Cerebellar cortex (tissue), 1 donor: ENCODE measurements around the gene TTLL6.

Source experiments
- DNase-seq: peaks from one replicate; pipeline ENCODE4 v3.0.0-alpha.2; 2015; ENCODE audit warnings: low spot score

The TTLL6 gene

DNA sequence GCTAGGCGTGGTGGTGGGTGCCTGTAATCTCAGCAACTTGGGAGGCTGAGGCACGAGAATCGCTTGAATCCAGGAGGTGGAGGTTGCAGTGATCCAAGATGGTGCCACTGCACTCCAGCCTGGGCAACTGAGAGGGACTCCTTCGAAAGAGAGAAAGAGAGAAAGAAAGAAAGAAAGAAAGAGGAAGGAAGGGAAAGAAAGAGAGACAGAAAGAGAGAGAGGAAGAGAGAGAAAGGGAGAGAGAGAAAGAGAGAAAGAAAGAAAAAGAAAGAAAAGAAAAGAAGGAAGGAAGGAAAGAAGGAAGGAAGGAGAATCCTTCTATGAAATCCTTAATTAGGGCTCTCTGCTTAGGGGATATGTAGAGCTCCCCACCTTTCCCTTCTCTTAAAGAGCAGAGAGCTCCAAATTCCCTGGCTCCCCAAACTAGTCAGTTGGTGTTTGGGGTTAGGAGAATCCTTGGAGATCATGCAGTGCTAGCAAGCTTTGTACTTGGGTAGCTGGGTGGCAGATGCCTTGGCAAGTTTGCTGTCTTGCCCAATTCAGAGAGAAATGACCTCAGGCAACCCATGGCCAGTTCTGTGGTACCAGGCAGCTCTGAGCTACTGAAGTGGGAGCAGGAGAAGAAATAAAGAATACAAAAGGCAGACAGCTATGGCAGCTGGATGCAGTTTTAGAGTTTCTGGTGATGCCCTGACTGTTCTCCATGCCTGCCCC lies 79.5 kb downstream of the TTLL6 start:
- DNase-seq = no peak

DNA sequence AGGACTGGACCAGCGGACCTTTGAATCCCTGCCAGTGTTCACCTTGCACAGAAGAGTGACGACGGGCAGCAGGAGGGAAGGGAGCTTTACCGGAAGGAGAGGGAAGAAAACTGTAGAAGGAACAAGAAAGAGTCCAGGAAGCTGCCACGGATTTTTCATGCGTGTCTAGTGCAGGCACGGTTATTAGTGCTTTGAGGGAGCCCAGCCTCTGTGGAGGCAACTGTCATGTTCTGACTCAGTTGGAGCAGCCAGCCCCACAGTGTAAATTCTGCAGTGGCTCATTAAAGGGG lies 82.0 kb downstream of the TTLL6 start:
- no peak for DNase-seq

DNA sequence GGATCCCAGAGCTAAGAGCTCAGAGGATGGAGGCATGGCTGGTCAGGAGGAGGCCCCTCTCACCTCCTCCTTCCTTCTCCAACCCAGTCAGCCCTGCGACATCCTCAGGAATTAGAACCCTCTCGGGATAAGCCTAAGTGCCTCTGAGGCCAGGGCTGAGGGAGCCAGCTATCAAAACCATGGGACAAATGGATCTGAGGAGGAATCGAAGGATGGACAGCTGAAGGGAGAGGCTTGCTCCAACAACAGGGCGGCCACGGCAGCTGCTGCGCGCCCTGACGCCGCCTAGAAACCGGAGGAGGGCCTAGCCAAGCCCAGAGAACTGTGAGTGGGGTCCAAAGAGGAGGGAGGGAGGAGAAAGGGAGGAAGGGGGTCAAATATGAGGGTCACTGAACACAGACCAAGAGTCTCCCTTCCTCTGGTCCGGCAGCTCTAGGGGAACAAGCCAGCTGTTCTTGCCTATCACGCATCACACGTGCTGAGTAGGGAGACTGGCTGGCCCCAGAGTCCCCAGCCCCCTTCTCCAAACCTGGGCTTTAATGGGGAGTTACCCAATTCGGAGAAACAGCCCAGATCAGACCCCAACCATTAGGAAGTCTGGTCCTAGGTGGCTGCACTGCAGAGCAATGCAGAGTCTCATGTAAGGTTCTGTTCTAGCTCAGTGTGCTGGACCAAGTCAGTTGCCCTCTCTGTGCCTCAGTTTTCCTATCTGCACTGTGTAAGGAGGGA lies 82.5 kb downstream of the TTLL6 start:
- no peak for DNase-seq

DNA sequence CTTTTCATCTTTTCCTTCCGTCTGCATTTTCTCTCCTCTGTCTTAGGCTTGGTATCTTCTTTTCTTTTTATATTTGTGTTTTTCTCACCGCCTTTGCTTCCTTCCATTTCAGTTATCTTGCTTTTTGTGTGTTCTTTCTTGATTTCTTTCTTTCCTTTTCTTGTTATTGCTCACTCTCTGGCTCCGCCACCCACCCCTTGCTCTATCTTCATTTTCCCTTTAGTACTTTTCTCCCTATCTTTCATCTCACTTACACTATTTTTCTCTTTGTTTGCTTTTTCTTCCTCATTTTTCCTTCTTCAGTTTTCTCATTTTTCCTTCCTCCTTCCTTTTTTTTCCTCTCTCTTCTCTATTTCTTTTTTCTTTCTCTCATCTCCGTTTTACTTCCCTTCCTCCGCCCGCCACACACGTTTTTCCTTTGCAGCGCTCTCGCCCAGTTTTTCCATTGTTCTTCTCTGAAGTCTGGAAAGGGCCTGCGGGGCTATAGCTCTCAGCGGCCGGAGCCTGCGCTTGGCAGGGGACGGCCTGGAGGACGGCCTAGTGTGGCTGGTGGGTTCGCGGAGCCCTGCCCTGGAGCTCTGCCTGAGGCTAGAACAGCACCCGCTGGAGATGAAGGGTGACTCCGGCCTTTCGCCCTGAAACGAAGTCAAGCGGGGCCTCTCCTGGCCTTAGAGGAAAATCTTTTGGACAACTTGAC lies 83.2 kb downstream of the TTLL6 start:
- DNase-seq = no peak

DNA sequence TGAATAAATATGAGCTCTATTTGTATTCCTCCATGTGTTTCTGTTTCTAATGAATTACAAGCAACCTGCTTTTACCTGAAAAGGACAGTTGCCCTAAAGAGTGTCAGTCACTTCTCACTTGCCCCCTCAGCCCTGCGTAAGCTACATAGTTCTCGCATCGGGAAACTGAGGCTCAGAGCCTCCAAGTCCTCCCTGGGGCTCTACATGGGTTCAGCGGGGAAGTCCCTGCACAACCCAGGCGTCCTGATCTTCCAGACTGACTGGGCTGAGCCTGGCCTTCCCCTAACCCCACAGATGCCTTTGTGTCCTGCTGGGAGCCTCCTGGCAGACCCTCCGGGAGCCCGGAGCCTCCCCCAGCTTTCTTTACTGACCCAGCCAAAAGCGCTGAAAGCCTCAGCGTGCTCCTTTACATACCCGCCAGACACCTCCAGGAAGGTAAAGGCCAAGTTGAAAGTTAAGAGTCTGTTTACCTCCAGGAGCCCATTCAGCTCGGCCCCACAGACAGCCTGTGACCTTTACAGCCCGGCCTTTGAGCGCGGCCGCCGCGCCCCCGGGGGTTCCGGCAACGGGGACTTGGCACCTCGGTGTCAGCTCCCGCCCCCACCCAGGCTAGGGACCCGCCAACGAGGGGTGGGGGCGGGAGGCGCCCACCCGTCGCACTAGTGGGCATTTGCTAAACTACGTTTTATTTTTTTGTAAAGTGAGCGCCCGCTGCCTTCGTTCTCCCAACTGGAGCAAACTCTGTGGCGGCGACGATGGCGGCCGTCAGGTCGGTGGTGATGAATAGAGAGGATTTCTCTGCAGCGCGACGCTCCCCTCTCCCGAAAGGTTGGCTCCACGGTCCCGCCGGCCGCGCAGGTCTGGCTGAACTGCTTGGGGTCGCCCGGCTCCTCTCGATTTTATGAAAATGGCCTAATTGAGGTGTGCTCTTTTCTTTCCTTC lies 84.1 kb downstream of the TTLL6 start:
- no peak for DNase-seq

DNA sequence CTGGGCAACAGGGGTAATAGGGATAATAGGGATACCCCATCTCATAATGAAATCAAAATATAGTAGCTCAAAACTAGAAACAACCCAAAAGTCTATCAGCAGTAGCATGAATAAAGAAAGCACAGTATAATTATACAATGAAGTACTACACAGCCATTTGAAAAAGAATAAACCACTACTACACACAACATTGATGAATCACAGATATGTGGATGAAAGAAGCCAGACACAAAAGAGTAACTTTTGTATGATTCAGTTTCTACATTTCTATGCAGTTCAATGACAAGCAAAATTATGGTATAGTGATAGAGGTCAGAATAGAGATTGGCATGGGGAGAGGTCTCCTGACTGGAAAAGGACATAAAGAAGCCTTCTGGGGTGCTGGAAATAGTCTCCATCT lies 85.7 kb downstream of the TTLL6 start:
- no peak for DNase-seq

DNA sequence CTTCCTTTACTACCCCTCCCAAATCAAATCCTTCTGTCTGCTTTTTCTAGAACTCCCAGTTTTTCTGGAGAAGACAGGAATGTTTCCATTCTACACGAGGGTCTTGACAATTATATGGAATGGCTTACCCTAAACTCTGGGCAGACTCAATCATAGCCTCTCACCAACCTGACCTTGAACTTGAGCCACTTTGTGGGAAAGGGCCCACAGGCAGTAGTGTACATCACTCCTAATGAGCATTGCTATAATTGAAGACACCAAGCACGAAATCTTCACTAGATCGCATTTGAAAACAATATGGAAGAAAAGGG lies 86.8 kb downstream of the TTLL6 start:
- DNase-seq = no peak

DNA sequence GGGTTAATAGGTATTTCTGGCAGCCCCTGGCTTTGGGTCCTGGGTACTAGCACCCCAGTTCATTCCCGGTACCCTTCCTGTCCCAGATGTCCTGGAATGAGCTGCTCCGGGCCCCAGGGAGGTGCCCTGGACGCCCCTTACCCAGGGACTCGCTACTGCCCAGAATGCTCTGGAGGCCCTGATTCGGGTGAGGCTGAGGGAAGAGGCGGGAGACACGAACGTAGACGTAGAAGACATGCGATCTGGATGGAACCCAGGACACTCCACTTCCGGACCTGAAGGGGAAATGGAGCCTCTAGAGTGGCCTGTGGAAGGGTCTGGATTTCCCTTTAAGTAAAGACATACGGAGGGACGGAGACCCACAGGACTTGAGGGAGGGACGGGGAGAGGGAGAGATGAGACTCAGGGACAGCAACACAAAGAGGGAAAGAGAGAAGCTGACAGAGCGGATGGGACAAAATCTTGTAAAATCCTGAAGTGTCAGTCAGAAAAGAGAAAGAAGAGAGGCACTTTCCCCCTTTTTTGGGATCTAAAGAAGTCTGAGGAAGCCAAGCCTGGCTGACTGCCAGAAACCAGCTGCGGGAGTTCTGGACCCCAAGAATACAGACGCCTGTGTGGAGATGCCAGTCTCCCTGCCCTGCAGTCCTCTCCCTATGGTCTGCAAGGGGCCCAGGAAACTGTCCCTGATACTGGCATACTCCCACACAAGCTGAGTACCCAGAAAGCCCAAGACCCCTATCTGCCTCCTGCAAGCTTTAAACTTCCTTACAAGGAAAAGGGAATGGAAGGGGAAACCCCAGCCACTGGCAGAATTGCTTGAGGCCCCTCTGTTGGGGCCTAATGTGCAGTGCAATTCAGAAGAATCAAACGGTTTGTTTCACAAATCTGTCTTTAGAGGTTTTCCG lies 87.4 kb downstream of the TTLL6 start:
- no peak for DNase-seq

DNA sequence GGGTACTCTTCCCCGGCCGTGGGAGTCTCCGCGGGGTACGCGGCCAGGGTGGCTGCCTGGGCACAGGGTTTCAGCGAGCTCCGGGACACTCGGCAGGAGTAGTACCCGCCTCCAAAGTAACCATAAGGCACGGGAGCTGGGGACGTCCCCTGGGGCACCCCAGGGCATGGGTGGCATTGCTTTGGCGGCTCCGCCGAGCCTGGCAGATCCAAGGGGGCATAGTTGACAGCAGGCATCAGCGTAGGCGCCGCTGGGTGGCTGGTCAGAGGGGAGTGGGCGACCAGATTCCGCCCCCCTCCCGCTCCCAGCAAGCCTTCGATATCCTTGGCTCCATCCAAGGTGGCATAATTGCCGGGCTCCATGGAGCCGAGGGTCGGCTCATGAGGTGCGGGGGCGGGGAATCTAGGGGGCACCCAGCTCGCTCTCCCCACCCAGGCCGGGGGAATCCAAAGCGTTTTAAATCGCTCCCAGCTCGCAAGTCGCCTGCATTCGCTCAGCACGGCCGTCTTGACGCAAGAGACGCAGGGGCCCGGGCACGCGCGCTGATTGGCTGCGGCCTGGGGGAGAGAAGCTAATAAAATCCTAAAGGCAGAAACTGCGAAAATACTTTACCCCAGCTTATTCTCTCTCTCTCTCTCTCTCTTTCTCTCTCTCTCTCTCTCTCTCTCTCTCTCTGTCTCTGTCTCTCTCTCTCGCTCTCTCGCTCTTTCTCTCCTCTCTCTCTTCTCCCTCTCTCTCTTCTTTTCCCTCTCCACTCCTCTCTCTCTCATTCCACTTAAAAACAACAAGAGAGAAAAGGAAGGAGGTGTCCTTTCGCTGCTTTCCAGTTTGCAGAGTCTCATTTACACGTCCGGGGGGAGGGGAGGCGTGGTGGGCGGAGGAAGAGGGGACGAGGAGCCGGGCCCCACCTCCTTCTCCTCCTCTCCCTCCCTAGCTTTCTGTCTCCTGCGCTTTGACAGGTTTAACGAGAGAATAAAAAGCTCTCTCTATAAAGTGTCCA lies 88.5 kb downstream of the TTLL6 start, which contains the start of gene HOXB13:
HOXB13 (minus strand) TSS at position 519 of the 1,000 bp plus-strand sequence; CDS start at position 362, 157 bp downstream.
- DNase-seq = peak; percentile 84

DNA sequence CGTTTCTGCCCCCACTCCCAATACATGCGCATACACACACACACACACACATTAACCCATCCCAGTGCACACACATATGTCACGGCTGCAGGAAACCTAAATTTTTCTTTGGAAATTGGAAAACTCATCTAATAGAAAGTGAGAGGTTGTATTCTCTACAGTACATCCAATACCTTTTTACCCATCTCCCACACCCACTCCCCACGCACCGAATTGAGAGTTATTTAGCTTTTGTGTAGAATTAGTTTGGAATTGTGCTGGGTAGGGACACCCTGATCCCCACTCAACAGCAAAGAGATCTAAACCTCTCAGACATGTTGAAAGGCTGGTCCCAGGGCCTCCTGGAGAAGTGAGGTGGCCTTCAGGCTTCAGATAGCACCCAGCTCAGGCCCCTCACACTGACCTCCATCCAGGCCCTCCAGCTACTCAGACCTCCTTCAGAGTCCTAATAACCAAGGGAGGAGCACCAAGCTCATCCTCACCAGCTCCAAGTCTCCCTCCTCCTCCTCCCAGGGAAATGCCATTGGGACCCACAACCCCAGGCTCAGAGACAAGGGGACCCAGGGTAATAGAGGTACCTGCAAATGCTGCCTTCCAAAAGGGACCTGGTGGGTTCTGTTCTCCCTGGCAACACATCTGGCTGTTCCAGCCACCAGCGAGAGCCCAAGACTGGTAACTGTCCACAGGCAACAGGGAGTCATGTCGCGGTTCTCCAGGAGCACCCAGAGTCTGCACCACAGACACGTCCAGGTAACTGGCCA lies 89.4 kb downstream of the TTLL6 start:
- DNase-seq = no peak

DNA sequence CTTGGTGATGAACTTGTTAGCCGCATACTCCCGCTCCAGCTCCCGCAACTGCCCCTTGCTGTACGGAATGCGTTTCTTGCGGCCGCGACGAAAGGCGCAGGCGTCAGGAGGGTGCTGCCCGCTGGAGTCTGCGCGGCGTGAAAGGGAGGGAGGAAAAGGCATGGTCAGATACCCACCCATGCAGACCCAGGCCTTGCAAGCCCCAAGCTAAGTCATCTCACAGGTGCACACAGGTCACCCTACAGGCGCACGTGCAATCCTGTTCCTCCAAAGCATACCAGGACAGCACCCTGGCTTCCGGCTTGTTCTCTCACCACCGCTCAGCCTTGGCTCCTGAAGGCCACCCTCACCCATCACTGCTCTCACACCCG lies 90.1 kb downstream of the TTLL6 start:
- no peak for DNase-seq

DNA sequence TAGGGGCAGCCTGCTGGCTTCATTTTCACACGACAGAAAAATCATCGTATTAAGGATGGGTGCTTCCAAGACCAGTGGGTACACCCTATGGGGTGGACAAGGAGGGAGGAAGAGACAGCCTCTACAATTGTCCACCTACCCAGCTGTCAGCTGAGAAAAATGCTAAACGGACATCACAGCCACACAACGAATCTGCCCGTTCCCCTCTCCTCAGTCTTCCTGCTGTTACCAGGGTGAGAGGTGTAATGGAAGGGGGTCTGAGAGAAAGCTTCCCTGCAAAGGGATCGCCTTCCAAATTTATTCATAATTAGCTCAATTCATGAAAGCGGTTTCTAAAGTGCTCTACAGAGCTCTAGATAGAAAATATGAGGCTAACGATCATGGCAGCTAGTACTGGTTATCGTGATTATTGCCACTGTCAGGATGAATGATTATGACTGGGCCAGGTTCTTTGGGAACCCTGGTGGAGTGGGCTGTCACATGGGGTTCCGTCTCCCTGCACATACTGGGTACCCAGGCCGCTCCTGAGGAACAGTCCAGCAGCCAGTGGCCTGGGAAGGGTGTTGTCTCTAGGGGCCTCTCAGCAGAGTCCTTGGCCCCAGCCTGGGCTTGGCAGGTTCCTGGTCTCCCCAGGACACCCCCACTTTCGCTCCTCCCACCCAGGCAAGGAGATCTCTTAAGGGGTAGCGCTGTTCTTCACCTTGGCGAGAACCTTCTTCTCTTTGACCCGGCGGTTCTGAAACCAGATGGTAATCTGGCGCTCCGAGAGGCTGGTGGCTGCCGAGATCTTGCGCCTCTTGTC lies 90.7 kb downstream of the TTLL6 start:
- DNase-seq = no peak

DNA sequence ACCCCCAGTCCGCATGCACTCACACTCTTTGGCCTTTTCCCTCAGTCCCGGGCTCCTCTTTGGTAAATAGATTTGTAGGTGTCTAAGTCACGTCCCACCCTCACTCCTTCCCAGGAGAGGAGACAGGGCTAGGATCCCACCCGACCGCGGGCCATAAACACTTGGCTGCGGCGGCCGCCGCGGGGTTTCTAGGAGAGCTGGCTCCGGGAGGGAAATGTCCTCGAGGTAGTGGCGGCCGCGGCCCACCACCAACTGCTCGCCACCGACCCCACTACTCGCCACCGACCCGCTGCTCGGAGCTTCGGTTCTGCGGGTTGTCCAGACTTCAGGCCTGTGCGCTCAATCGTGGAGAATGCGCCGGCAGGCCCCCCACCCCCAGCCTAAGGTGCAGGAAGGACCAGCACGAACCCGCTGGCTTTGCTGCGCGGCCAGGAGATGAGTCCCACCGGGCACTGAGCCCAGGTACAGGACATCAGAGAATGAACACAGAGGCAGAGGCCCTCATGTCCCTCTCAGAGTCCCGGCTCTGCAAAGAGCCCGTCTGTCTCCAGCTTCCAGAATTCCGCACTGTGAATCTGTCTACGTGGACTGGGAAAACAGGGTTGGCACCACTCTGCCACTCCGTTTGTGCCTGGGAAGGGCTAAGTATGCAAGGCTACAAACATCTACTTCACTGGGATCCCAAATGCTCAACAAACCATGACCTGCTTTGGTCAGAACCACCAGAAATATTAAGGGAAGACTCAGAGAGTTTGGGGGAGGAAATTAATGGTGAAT lies 91.6 kb downstream of the TTLL6 start:
- DNase-seq = no peak

DNA sequence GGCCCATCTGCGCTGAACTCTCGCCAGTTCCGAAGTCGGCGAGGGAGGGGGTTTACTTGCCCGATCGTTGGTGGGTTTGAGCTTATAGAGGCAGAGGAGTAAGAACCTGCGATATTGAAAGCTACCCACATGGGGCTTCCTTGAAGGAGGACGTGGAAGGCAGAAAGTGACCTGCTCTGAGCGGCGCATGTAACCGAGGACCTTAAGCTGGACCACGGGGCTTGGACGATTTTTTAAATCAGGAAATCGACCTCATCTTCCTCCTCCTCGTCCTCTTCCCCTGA lies 92.1 kb downstream of the TTLL6 start:
- peak; percentile 53 for DNase-seq

DNA sequence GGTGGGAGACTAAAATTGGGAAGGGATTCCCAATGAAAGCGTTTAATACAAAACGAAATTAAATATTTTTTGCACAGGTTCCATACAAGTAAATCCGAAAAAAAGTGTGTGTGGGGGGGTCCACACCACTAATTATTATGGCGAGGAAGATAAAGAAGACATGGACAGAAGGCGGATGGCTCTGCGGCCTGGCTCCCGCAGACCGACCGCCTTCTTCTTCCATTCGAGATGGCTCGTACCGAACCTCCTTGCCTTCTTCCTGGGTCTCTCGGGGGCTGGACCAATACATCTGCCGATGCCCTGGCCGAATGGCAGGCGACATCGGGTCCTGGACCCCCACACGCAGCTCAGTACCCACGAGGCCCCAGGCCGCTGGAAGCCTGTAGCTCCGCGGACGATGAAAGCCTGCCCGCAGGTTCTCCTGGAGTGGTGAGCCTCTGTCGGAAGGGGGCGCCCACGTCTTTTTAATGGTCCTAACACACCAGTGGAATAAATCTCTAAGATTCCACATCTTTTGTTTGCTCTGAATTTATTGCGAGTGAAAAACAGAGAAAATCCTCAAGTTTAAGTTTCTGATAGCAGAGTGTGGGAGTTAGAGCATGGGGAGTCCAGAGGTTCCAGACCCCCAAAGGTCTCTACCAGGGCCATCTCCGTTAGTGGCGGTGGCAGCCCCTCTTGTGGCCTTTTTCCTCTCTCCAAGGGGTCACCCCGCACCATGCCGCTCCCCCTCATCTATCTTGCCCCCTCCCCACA lies 92.6 kb downstream of the TTLL6 start:
- peak; percentile 82 for DNase-seq

DNA sequence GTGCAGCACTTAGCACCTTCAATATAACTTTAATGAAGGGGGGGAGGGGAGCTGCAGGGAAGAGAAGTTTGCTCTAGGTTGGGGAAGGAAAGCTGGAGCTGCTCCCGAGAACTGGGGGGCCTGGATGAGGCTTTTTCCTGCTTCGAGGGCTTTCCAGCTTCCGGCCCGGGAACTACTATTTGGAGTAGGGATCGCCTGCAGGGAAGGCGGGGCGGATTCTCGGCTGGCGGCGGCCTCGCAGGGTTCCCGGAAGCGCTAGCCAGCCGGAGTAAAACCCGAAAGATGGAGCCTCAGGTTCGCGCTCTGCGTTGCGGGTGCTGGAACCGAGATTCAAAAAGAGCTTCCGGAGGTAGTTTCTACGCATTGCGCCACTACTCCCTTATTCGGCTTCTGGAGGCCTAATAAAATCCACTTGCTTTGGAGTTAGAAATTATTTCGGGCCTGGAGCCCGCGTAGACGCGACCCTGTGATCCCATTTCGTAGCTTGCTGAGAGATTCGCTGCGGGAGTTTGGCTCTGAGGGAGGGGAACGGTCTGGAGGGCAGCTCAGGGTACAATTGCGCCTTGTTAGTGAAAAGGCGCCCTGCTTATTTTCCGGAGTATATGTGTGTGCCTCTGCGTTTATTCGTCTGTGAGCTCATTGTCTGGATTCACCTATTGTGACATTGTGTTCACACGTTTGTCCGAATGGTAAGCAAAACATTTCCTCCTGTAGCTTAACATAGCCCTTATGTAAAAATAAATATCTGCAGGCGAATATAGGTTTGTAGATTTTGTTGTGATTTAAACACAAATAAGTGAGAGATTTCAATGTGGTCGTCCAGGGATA lies 93.4 kb downstream of the TTLL6 start:
- no peak for DNase-seq
